ENCODE data around the gene GUCY2C.

DNA sequence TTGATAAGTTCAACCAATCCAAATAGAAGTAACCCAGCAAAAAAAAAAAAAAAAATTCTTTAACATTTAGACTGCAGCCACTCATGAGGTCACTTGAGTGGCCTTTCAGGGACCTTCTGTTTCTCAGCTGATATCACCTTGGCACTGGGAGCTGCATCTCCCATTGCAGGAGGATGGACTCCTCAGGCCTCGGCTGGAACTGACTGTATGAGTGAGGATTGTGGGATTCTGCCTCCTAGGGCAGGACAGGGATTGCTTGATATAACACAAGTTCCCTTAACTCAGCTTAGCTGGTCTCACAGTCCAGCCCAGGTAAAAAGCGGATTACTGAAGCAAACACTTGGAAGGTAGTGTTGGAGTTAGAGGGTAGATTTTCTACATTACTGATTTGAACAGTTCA, 3.5 kb upstream of the GUCY2C start:
- TF ChIP-seq CTCF (IDR thresholded peaks at IDR 0.05), result no peak
- no peak for TF ChIP-seq POLR2A (IDR thresholded peaks at IDR 0.05)
